NCI-H226 (cell line): ENCODE measurements around the gene PBRM1.

Experiments
- DNase-seq: peaks from one replicate; pipeline ENCODE4 v3.0.0-alpha.2; 2015

Gene PBRM1

GRCh38 chr3:52509753-52510328 is 175.9 kb downstream of the PBRM1 start:
- DNase-seq = no peak

DNA sequence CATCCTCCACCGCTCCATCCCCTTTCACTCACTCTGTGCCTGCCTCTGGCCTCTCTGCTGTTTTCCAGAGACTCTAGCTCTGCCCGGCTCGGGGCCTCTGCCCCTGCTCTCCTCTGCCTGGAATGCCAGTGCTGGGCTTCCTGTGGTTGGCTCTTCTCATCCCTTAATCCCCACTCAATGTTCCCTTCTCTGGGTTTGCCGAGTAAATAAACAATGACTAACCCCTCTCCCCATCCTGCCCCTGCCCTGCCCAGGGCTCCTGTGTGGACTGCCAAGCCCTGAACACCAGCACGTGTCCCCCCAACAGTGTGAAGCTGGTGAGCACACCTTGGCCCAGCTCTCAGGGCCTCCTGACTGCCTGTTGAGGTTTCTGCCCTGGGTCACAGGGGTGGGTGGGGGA is 178.4 kb downstream of the PBRM1 start:
- peak; percentile 9 for DNase-seq

GRCh38 chr3:52506266-52506966 is 179.3 kb downstream of the PBRM1 start:
- DNase-seq = no peak

DNA sequence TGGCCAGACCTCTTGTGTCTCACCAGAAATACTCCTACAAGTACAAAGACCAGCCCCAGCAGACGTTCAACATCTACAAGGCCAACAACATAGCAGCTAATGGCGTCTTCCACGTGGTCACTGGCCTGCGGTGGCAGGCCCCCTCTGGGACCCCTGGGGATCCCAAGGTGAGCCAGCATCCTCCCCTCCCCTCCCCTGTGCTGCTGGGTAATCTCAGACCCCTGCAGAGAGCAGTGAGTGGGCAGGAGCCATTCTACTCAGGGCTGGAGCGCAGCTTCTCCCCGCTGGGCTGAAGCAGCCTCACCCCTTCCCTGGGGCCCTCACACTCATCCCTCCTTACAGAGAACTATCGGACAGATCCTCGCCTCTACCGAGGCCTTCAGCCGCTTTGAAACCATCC is 180.7 kb downstream of the PBRM1 start:
- no peak for DNase-seq

- no peak for DNase-seq
Measured at GRCh38 chr3:52503788-52504424, 181.8 kb downstream of the PBRM1 start.

DNA sequence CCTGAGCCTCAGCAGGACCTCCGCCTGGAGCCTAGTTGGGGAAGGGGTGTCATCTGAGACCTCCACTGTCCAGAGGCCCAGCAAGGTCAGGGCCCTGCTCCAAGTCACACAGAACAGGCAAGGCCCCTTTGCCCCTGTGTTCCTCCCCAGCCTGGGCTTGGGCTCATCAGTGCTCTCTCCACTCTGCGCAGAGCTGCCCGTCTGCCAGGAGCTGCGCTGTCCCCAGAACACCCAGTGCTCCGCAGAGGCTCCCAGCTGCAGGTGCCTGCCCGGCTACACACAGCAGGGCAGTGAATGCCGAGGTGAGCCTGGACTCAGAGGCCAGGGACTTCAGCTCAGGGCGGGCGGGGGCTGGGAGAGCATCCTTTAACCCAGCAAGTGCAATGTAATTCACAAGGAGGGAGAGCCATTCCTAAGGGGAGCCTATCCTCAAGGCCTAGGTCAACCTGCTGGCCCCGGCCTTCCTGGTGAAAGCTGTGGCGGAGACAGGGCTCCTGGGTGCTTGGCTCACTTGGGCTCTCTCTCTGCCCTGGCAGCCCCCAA is 182.8 kb downstream of the PBRM1 start:
- DNase-seq = no peak

GRCh38 chr3:52502001-52502400 is 183.7 kb downstream of the PBRM1 start:
- no peak for DNase-seq

DNA sequence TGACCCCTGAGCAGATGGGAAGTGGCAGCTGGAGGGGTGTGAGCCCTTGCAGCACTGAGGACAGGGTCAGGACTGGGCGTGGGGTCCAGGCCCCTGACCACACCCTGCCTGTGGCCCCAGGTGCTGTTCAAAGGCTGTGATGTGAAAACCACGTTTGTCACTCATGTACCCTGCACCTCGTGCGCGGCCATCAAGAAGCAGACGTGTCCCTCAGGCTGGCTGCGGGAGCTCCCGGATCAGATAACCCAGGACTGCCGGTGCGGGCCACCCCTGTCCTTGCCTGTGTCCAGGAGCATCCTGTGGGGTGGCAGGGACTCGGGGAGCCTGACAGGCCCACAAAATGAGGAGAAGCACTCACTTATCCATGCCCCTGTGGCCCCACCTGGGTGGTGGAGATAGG is 184.7 kb downstream of the PBRM1 start:
- DNase-seq = no peak

GRCh38 chr3:52498137-52499054 is 187.3 kb downstream of the PBRM1 start:
- DNase-seq = no peak

GRCh38 chr3:52495777-52496602 is 189.7 kb downstream of the PBRM1 start:
- no peak for DNase-seq
